CD4-positive, alpha-beta T cell treated with Interleukin-10 for 1 hour (primary cell): ENCODE results near the gene ETNK1.

ENCODE experiments used
- DNase-seq: peaks from one replicate; pipeline ENCODE4 v3.0.0-alpha.2; 2020

The ETNK1 gene

GRCh38 chr12:22640851-22641250 is 15.9 kb downstream of the ETNK1 start:
- no peak for DNase-seq

DNA sequence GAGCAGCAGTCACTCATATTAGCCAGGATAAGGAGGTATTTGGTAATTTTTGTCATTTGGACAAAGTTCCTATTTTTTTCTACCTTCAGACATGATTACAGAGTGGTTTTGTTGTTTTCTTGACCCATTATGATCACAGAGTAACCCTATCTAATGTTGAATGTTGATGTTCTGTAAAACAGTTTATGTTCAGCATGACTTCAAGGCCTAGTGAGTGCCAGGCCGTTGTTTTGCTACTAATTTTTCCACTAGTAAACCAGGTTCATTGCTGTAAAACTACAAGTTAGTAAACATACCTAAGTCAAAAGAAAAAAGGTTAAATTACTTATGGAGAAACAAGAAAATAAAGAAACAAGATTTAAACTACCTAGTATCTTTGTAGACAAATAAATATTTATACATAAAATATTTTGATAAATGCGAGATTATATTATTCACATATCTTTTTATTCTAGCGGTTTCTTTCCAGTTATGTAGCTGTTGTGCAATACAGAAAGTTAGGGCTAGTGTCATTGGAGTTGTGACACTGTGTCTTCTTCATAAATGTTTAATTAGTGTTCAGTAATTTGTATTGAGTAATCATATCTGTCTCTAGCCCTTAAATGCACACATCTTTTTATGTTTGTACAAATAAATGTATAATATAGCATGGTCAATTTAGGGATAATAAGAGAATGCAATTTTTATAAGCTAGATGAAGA is 16.5 kb downstream of the ETNK1 start:
- DNase-seq = no peak

DNA sequence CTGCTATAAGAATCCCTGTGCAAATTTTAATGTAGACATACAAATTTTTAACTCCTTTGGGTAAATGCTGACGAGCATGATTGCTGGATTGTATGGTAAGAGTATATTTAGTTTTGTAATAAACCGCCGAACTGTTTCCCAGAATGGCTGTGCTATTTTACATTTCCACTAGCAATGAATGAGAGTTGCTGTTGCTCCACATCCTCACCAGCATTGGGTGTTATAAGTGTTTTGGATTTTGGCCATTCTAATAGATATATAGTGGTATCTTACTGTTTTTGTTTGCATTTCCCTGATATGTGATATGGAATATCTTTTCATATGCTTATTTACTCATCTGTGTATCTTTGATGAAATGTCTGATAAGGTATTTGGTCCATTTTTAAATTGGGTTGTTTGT is 23.7 kb downstream of the ETNK1 start:
- DNase-seq = no peak

DNA sequence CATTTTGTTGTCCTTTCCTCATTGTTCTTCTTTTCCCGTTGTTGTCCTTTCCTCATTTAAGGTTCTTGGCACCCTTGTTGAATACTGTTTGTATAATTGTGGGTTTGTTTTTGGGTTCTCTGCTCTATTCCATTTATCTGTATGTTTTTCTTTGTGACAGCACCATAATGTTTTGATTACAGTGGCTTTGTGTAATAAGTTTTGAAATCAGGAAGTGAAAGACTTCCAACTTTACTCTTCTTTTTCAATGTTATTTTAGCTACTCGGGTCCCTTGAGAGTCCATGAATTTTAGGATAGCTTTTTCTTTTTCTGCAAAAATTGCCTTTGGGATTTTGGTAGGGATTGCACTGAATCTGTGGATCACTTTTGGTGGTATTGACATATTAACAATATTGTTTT is 28.1 kb downstream of the ETNK1 start:
- DNase-seq = no peak

- no peak for DNase-seq
Measured at GRCh38 chr12:22653791-22654190, 28.8 kb downstream of the ETNK1 start.

DNA sequence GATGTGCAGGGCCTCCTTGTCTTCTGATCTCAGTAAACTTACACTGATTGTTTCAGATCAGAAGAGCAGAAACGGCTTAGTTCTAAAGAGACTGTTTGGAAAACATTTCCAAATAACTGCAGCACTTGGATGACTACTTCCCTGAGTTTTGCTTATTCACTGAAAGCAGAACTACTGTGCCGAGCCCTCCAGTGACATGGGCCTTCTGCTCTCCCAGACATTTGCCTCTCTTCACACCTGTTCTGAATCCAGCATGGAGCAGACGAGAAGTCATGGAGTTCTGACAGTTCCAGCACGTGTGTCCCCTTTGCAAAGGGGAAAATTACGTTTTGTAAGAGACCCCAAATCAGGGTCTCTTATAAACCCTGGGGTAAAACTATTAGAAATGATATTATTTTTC is 31.4 kb downstream of the ETNK1 start:
- DNase-seq = no peak

DNA sequence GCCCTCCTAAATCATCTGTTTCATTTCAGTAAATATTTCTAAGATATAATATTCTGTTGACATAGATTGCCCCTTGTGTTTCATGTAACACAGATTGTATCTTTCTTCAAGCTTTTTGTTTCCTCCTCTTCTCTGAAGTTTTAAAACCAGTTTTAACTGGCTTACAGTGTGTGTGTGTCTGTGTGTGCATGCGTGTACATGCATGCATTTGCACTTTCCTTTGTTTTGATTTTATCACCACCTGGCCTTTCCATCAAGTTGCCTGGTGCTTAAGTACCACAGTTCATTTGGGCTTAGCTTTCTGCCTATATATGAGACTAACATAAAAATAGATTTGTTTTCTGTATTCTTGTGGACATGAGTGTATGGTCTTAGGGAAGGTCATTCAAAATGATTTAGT is 31.9 kb downstream of the ETNK1 start:
- DNase-seq = no peak

GRCh38 chr12:22657538-22657937 is 32.6 kb downstream of the ETNK1 start:
- DNase-seq = no peak

GRCh38 chr12:22658214-22658613 is 33.2 kb downstream of the ETNK1 start:
- no peak for DNase-seq

DNA sequence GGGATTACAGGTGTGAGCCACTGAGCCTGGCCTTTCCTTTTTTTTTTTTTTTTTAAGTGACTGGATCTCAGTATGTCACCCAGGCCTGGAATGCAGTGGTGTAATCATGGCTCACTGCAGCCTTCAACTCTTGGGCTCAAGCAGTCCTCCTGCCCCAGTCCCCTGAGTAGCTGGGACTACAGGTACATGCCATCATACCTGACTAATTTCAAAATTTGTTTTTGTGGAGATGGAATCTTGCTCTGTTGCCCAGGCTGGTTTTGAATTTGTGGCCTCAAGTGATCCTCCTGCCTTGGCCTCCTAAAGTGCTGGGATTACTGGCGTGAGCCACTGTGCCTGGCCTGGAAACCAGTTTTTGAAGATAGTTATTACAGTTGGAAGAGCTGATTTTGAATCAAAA is 37.4 kb downstream of the ETNK1 start:
- DNase-seq = no peak

- no peak for DNase-seq
Measured at GRCh38 chr12:22665476-22665875, 40.5 kb downstream of the ETNK1 start.

GRCh38 chr12:22667122-22667521 is 42.2 kb downstream of the ETNK1 start:
- DNase-seq = no peak

GRCh38 chr12:22668441-22668840 is 43.5 kb downstream of the ETNK1 start:
- no peak for DNase-seq

- no peak for DNase-seq
Measured at GRCh38 chr12:22670762-22671161, 45.8 kb downstream of the ETNK1 start.

GRCh38 chr12:22672951-22673350 is 48.0 kb downstream of the ETNK1 start:
- DNase-seq = no peak

GRCh38 chr12:22677781-22678574 is 53.0 kb downstream of the ETNK1 start:
- no peak for DNase-seq

GRCh38 chr12:22682663-22683062 is 57.7 kb downstream of the ETNK1 start:
- no peak for DNase-seq

- no peak for DNase-seq
Measured at GRCh38 chr12:22683131-22683530, 58.2 kb downstream of the ETNK1 start.

DNA sequence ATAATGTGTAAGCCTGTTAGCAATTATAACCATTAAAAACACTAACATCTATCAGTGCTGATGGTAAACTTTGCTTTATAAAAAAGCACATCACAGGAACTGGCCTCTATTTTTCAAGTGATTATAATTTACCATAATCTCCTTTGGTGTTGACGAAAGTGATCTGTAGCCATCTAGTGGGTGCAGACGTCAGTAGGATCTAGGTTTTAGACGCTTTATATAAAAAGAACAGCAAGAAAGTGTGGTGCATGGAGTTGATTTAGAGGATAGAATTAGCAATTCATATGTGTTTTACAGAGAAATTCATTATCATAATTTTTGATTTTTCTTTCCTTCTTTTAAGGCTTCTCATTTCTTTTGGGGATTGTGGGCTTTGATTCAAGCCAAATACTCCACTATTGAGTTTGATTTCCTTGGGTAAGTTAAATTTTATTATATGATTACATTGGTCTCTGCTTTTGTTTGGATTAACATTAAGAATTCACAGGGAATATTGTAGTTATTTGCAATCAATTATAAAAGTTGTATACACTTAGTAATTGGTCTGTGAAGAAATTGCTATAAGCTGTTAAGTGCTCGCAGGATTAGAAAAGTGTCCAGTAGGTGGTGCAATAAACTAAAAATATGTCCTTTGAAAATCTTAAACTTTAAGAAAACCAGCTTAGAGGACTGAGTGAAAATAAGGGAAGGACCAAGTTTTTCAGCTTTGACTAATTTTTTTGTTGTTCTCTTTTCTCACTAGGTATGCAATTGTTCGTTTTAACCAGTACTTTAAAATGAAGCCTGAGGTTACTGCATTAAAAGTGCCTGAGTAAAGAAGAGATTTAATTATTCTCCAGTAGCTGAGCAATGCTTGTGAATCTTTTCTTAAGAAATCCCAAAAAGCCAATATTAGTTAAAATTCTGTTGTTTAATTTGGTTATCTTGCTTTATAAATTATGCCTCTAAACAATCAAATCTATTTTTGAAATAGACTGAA is 59.5 kb downstream of the ETNK1 start:
- peak; percentile 36 for DNase-seq

- DNase-seq = no peak
Measured at GRCh38 chr12:22686193-22686592, 61.2 kb downstream of the ETNK1 start.

DNA sequence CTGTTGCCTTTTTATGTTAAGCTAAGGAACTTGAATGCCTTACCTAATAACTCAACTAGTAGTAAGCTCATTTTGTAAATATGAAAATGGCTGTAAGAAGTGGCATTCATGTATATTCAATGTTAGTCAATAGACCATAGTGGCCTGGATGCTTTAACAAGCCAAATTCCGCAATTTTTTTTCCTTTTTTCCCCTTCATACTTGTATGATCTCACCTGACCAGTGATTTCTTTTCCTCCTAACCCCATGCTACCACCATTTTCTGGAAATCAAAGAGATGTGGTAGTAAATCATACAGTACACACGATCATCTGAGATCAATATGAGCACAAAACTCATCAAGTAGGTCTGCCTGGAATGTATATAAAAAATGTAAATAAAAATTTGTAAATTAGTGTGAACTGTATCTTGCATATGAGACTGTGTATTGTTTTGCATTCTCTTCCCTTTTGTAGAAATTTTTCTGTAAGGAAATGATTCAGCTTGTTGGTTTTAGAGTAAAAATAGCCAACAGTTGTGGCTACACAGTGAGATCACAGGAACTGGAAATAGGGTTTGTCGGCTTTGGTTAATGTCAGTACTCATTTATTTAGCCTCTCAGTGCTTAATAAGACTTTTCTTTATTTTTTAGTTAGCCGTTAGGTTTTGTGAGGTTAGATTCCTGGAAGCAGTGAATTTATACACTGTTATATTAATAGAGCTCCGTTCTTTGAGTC is 62.5 kb downstream of the ETNK1 start:
- peak; percentile 27 for DNase-seq

DNA sequence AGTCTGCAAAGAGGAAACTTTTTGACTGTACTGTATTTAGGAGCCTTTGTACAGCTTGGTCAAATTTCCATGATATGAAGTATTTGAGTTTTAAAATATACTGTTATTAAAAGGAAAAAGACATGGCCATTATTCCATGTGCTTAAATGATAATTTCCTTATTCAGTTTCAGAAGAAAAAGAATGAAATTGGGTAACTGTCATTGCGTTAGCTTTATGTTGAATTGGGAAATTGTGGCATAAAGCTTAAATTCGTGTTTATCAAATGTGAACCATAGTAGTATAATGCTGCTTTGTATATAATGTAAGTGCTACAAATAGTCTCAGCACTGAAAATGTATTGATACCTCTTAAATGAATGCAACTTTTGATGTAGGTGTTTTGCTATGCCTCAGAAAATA is 64.9 kb downstream of the ETNK1 start:
- DNase-seq = no peak

- no peak for DNase-seq
Measured at GRCh38 chr12:22691319-22691718, 66.3 kb downstream of the ETNK1 start.
